Measurements from ENCODE around the gene SLC5A1.

SLC5A1 gene

DNA sequence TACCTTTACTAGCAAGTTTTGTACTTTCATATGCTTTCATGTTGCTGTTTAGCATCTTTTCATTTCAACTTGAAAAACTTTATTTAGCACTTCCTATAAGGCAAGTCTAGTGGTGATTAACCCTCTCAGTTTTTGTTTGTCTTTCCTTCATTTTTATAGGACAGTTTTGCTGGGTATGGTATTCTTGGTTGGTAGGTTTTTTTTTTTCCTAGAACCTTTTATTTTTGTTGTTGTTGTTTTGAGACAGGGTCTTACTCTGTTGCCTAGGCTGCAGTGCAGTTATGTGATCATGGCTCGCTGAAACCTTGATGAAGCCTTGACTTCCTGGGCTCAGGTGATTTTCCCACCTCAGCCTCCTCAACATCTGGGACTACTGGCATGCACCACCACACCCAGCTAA is 29.9 kb upstream of the SLC5A1 start:
- no peak overlapping the region for H3K4me3 ChIP-seq (ENCODE audit: low read depth, low read length)
- TF ChIP-seq, protein P1, sequence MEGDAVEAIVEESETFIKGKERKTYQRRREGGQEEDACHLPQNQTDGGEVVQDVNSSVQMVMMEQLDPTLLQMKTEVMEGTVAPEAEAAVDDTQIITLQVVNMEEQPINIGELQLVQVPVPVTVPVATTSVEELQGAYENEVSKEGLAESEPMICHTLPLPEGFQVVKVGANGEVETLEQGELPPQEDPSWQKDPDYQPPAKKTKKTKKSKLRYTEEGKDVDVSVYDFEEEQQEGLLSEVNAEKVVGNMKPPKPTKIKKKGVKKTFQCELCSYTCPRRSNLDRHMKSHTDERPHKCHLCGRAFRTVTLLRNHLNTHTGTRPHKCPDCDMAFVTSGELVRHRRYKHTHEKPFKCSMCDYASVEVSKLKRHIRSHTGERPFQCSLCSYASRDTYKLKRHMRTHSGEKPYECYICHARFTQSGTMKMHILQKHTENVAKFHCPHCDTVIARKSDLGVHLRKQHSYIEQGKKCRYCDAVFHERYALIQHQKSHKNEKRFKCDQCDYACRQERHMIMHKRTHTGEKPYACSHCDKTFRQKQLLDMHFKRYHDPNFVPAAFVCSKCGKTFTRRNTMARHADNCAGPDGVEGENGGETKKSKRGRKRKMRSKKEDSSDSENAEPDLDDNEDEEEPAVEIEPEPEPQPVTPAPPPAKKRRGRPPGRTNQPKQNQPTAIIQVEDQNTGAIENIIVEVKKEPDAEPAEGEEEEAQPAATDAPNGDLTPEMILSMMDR (IDR thresholded peaks at IDR 0.05; ENCODE audit: low read depth, low read length), result no peak
- TF ChIP-seq POLR2A (IDR thresholded peaks at IDR 0.05; ENCODE audit: extremely low read depth, insufficient read length) (no peak), MYC (IDR thresholded peaks at IDR 0.05; ENCODE audit: low read depth, low read length) (no peak)
- TF ChIP-seq, protein P2, sequence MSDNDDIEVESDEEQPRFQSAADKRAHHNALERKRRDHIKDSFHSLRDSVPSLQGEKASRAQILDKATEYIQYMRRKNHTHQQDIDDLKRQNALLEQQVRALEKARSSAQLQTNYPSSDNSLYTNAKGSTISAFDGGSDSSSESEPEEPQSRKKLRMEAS (IDR thresholded peaks at IDR 0.05; ENCODE audit: low read depth, low read length), result no peak
- no peak for DNase-seq (ENCODE audit: low read depth)

GRCh38 chr22:32016081-32016480 is 27.0 kb upstream of the SLC5A1 start:
- H3K4me3 ChIP-seq (ENCODE audit: low read depth, low read length), result no peak overlapping the region
- peak; percentile 89 for DNase-seq (ENCODE audit: low read depth)
- TF ChIP-seq, protein P2 (IDR thresholded peaks at IDR 0.05; ENCODE audit: low read depth, low read length), result no peak
- no peak for TF ChIP-seq POLR2A (IDR thresholded peaks at IDR 0.05; ENCODE audit: extremely low read depth, insufficient read length)
- TF ChIP-seq, protein P1 (IDR thresholded peaks at IDR 0.05; ENCODE audit: low read depth, low read length), result no peak
- no peak for TF ChIP-seq MYC (IDR thresholded peaks at IDR 0.05; ENCODE audit: low read depth, low read length)

GRCh38 chr22:32018056-32018455 is 25.0 kb upstream of the SLC5A1 start:
- peak; percentile 66 for DNase-seq (ENCODE audit: low read depth)

GRCh38 chr22:32020117-32020516 is 22.9 kb upstream of the SLC5A1 start:
- H3K4me3 ChIP-seq (ENCODE audit: low read depth, low read length), result no peak overlapping the region
- DNase-seq (ENCODE audit: low read depth), result peak; percentile 67
- TF ChIP-seq, protein P2 (IDR thresholded peaks at IDR 0.05; ENCODE audit: low read depth, low read length), result no peak
- TF ChIP-seq POLR2A (IDR thresholded peaks at IDR 0.05; ENCODE audit: extremely low read depth, insufficient read length) (no peak), MYC (IDR thresholded peaks at IDR 0.05; ENCODE audit: low read depth, low read length) (no peak)
- TF ChIP-seq, protein P1 (IDR thresholded peaks at IDR 0.05; ENCODE audit: low read depth, low read length), result no peak

More at GRCh38 chr22:32018056-32018455, 25.0 kb upstream of the SLC5A1 start:
- no peak for TF ChIP-seq MYC (IDR thresholded peaks at IDR 0.05; ENCODE audit: low read depth, low read length)
- TF ChIP-seq, protein P2 (IDR thresholded peaks at IDR 0.05; ENCODE audit: low read depth, low read length), result no peak
- TF ChIP-seq, protein P1 (IDR thresholded peaks at IDR 0.05; ENCODE audit: low read depth, low read length), result no peak
- TF ChIP-seq POLR2A (IDR thresholded peaks at IDR 0.05; ENCODE audit: extremely low read depth, insufficient read length), result no peak
- H3K4me3 ChIP-seq (ENCODE audit: low read depth, low read length), result no peak overlapping the region

DNA sequence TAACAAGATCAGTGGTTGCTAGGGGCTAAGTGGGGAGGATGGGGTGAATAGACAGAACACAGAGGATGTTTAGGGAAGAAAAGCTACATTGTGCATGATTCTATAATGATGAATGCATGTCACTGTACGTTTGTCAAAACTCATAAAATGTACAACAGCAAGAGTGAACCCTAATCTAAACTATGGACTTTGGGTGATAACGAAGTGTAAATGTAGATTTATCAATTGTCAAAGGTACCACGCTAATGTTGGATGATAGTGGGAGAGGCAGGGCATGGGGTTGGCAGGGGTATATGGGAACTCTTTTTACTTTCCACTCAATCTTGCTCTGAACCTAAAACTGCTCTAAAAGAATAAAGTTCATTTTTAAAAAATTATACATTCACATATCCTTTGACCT is 21.3 kb upstream of the SLC5A1 start:
- TF ChIP-seq, protein P2 (IDR thresholded peaks at IDR 0.05; ENCODE audit: low read depth, low read length), result no peak
- TF ChIP-seq MYC (IDR thresholded peaks at IDR 0.05; ENCODE audit: low read depth, low read length) (no peak), POLR2A (IDR thresholded peaks at IDR 0.05; ENCODE audit: extremely low read depth, insufficient read length) (no peak)
- DNase-seq (ENCODE audit: low read depth), result no peak

DNA sequence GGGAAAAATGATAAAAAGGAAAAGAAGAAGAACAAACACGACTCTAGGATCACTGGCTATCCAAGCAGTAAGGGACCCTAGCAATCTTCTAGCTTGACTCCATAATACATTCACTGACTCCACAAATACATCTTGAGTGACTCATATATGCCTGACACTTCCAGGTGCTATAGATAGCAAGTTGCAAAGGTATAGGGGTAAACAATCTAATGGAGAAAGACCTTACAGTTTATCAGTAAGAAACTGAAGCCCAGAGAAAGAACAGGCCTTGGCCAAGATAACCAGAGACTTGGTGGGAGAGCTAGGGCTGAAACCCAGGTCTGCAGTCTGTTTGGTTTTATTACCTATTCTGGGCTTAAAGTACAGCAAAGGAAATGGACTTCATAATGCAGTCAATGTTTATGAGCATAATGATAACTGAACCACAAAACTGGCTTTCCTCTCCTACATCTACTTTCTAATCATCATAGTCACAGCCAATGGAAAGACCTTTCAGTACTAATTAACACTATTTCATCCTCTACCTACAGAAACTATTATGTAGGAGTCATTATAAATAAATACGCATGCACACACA is 19.7 kb upstream of the SLC5A1 start:
- no peak for DNase-seq (ENCODE audit: low read depth)
- TF ChIP-seq, protein P2 (IDR thresholded peaks at IDR 0.05; ENCODE audit: low read depth, low read length), result no peak
- TF ChIP-seq MYC (IDR thresholded peaks at IDR 0.05; ENCODE audit: low read depth, low read length) (no peak), POLR2A (IDR thresholded peaks at IDR 0.05; ENCODE audit: extremely low read depth, insufficient read length) (no peak)
- TF ChIP-seq, protein P1 (IDR thresholded peaks at IDR 0.05; ENCODE audit: low read depth, low read length), result no peak

More for the DNA sequence above, 21.3 kb upstream of the SLC5A1 start:
- no peak overlapping the region for H3K4me3 ChIP-seq (ENCODE audit: low read depth, low read length)

More for the DNA sequence above, 19.7 kb upstream of the SLC5A1 start:
- no peak overlapping the region for H3K4me3 ChIP-seq (ENCODE audit: low read depth, low read length)

All from NB4 (cell line).